Measurements from ENCODE around the gene OR6Y1.

Gene OR6Y1

GRCh38 chr1:158554352-158554751 lies at the start of gene OR6Y1:
Gene OR6Y1, minus strand, starts transcription at chr1:158554405. Its CDS starts 6,300 bp downstream, at chr1:158548105.
- no peaks in the 10 kb centered on the region for H3K36me3 Mint-ChIP-seq
- no peak within 1 kb of the TSS for H3K27ac Mint-ChIP-seq
- H3K9me3 Mint-ChIP-seq, result no peaks in the 10 kb centered on the region

GRCh38 chr1:158600735-158601134 lies 46.5 kb upstream of the OR6Y1 start:
- H3K4me1 Mint-ChIP-seq, result no peaks in the 10 kb centered on the region
- H3K36me3 Mint-ChIP-seq, result no peaks in the 10 kb centered on the region
- no peak overlapping the region for H3K4me3 Mint-ChIP-seq
- H3K9me3 Mint-ChIP-seq, result peaks cover 23% of the 10 kb centered on the region
- ATAC-seq (no peak), DNase-seq (ENCODE audit: low spot score in 2 of 2) (no peak)
- no peak overlapping the region for H3K27ac Mint-ChIP-seq

More at GRCh38 chr1:158554352-158554751, at the start of gene OR6Y1:
- ATAC-seq (no peak), DNase-seq (ENCODE audit: low spot score in 2 of 2) (no peak)
- Mint-ChIP-seq H3K4me3 (no peak within 1 kb of the TSS), H3K4me1 (no peaks in the 10 kb centered on the region)

GRCh38 chr1:158586942-158587341 lies 32.7 kb upstream of the OR6Y1 start:
- ATAC-seq (no peak), DNase-seq (ENCODE audit: low spot score in 2 of 2) (no peak)
- H3K36me3 Mint-ChIP-seq, result no peaks in the 10 kb centered on the region
- H3K9me3 Mint-ChIP-seq, result peaks cover 7% of the 10 kb centered on the region
- H3K27ac Mint-ChIP-seq, result no peak overlapping the region
- no peaks in the 10 kb centered on the region for H3K4me1 Mint-ChIP-seq
- no peak overlapping the region for H3K4me3 Mint-ChIP-seq

GRCh38 chr1:158583962-158584361 lies 29.8 kb upstream of the OR6Y1 start:
- ATAC-seq, result no peak
- no peaks in the 10 kb centered on the region for H3K36me3 Mint-ChIP-seq
- H3K4me3 Mint-ChIP-seq, result no peak overlapping the region
- H3K4me1 Mint-ChIP-seq, result no peaks in the 10 kb centered on the region
- no peak overlapping the region for H3K27ac Mint-ChIP-seq
- H3K9me3 Mint-ChIP-seq, result peaks cover 5% of the 10 kb centered on the region
- DNase-seq (ENCODE audit: low spot score in 2 of 2), result no peak

- DNase-seq (ENCODE audit: low spot score in 2 of 2), result no peak
- no peak for ATAC-seq
- Mint-ChIP-seq H3K27ac (no peak within 1 kb of the TSS), H3K4me3 (no peak within 1 kb of the TSS), H3K4me1 (no peaks in the 10 kb centered on the region), H3K9me3 (no peaks in the 10 kb centered on the region), H3K36me3 (no peaks in the 10 kb centered on the region)
Measured at GRCh38 chr1:158579733-158580132, 25.5 kb upstream of the OR6Y1 start, which contains the start of gene OR10X1. Gene OR10X1, minus strand, starts transcription at chr1:158579899. Its CDS starts 0 bp downstream, at chr1:158579899.

GRCh38 chr1:158577561-158577960 lies 23.4 kb upstream of the OR6Y1 start:
- DNase-seq (ENCODE audit: low spot score in 2 of 2) (no peak), ATAC-seq (no peak)
- H3K27ac Mint-ChIP-seq, result no peak overlapping the region
- H3K9me3 Mint-ChIP-seq, result no peaks in the 10 kb centered on the region
- H3K36me3 Mint-ChIP-seq, result no peaks in the 10 kb centered on the region
- no peaks in the 10 kb centered on the region for H3K4me1 Mint-ChIP-seq
- no peak overlapping the region for H3K4me3 Mint-ChIP-seq

- Mint-ChIP-seq H3K27ac (no peak overlapping the region), H3K4me3 (no peak overlapping the region), H3K4me1 (no peaks in the 10 kb centered on the region), H3K36me3 (no peaks in the 10 kb centered on the region), H3K9me3 (no peaks in the 10 kb centered on the region)
- ATAC-seq (no peak), DNase-seq (ENCODE audit: low spot score in 2 of 2) (no peak)
Measured at GRCh38 chr1:158572226-158572625, 18.0 kb upstream of the OR6Y1 start.

GRCh38 chr1:158570480-158570879 lies 16.3 kb upstream of the OR6Y1 start, which contains the start of gene OR6P1:
Gene OR6P1, minus strand, starts transcription at chr1:158570580. Its CDS starts 6,976 bp downstream, at chr1:158563604.
- Mint-ChIP-seq H3K36me3 (no peaks in the 10 kb centered on the region), H3K27ac (no peak within 1 kb of the TSS), H3K4me1 (no peaks in the 10 kb centered on the region), H3K9me3 (no peaks in the 10 kb centered on the region), H3K4me3 (no peak within 1 kb of the TSS)
- no peak for DNase-seq (ENCODE audit: low spot score in 2 of 2)
- ATAC-seq, result no peak

GRCh38 chr1:158564608-158565007 lies 10.4 kb upstream of the OR6Y1 start:
- Mint-ChIP-seq H3K4me1 (no peaks in the 10 kb centered on the region), H3K9me3 (no peaks in the 10 kb centered on the region), H3K27ac (no peak overlapping the region), H3K4me3 (no peak overlapping the region), H3K36me3 (no peaks in the 10 kb centered on the region)
- no peak for DNase-seq (ENCODE audit: low spot score in 2 of 2)
- no peak for ATAC-seq

GRCh38 chr1:158563853-158564252 lies 9.6 kb upstream of the OR6Y1 start:
- DNase-seq (ENCODE audit: low spot score in 2 of 2) (no peak), ATAC-seq (no peak)
- Mint-ChIP-seq H3K4me1 (no peaks in the 10 kb centered on the region), H3K9me3 (no peaks in the 10 kb centered on the region), H3K36me3 (no peaks in the 10 kb centered on the region), H3K27ac (no peak overlapping the region), H3K4me3 (no peak overlapping the region)

- Mint-ChIP-seq H3K4me3 (no peak overlapping the region), H3K4me1 (no peaks in the 10 kb centered on the region), H3K36me3 (no peaks in the 10 kb centered on the region), H3K9me3 (no peaks in the 10 kb centered on the region), H3K27ac (no peak overlapping the region)
- DNase-seq (ENCODE audit: low spot score in 2 of 2) (no peak), ATAC-seq (no peak)
Measured at GRCh38 chr1:158559696-158560095, 5.5 kb upstream of the OR6Y1 start.

- Mint-ChIP-seq H3K4me1 (no peaks in the 10 kb centered on the region), H3K36me3 (no peaks in the 10 kb centered on the region), H3K27ac (no peak overlapping the region), H3K4me3 (no peak overlapping the region), H3K9me3 (no peaks in the 10 kb centered on the region)
- ATAC-seq (no peak), DNase-seq (ENCODE audit: low spot score in 2 of 2) (no peak)
Measured at GRCh38 chr1:158552296-158552695, 1.9 kb downstream of the OR6Y1 start.

- Mint-ChIP-seq H3K4me1 (no peaks in the 10 kb centered on the region), H3K36me3 (no peaks in the 10 kb centered on the region), H3K4me3 (no peak overlapping the region), H3K9me3 (no peaks in the 10 kb centered on the region), H3K27ac (no peak overlapping the region)
- peak; percentile 66 for ATAC-seq
- no peak for DNase-seq (ENCODE audit: low spot score in 2 of 2)
Measured at GRCh38 chr1:158547533-158547932, 6.7 kb downstream of the OR6Y1 start.

- Mint-ChIP-seq H3K36me3 (no peaks in the 10 kb centered on the region), H3K27ac (no peak overlapping the region), H3K4me3 (no peak overlapping the region), H3K9me3 (no peaks in the 10 kb centered on the region), H3K4me1 (no peaks in the 10 kb centered on the region)
- no peak for DNase-seq (ENCODE audit: low spot score in 2 of 2)
- no peak for ATAC-seq
Measured at GRCh38 chr1:158537609-158538008, 16.6 kb downstream of the OR6Y1 start.

- H3K27ac Mint-ChIP-seq, result no peak overlapping the region
- H3K4me1 Mint-ChIP-seq, result no peaks in the 10 kb centered on the region
- DNase-seq (ENCODE audit: low spot score in 2 of 2) (no peak), ATAC-seq (no peak)
- no peak overlapping the region for H3K4me3 Mint-ChIP-seq
- H3K36me3 Mint-ChIP-seq, result no peaks in the 10 kb centered on the region
- no peaks in the 10 kb centered on the region for H3K9me3 Mint-ChIP-seq
Measured at GRCh38 chr1:158534496-158534895, 19.7 kb downstream of the OR6Y1 start.

GRCh38 chr1:158527190-158527815 lies 26.9 kb downstream of the OR6Y1 start:
- DNase-seq (ENCODE audit: low spot score in 2 of 2), result no peak
- no peaks in the 10 kb centered on the region for H3K4me1 Mint-ChIP-seq
- no peaks in the 10 kb centered on the region for H3K36me3 Mint-ChIP-seq
- ATAC-seq, result no peak
- no peak overlapping the region for H3K27ac Mint-ChIP-seq
- H3K4me3 Mint-ChIP-seq, result no peak overlapping the region
- H3K9me3 Mint-ChIP-seq, result no peaks in the 10 kb centered on the region

- ATAC-seq (no peak), DNase-seq (ENCODE audit: low spot score in 2 of 2) (no peak)
- no peak overlapping the region for H3K4me3 Mint-ChIP-seq
- H3K4me1 Mint-ChIP-seq, result no peaks in the 10 kb centered on the region
- no peaks in the 10 kb centered on the region for H3K36me3 Mint-ChIP-seq
- H3K9me3 Mint-ChIP-seq, result no peaks in the 10 kb centered on the region
- H3K27ac Mint-ChIP-seq, result no peak overlapping the region
Measured at GRCh38 chr1:158521666-158522058, 32.5 kb downstream of the OR6Y1 start.

All from stimulated activated effector memory CD8-positive, alpha-beta T cell treated with anti-CD3 and anti-CD28 coated beads, Interleukin-12 subunit alpha, Interleukin-12 subunit beta, amount 100 ng/mL, for 72 hours (primary cell).